ENCODE data around the gene AKAP6.

Gene AKAP6

GRCh38 chr14:32883188-32883587 lies 554.1 kb downstream of the AKAP6 start:
- Histone ChIP-seq H3K4me1 (ENCODE audit: insufficient read depth, low read length, severe bottlenecking) (no peaks in the 10 kb centered on the region), H4K20me1 (ENCODE audit: insufficient read depth, low read length) (no peaks in the 10 kb centered on the region), H3K36me3 (ENCODE audit: insufficient read depth, low read length) (no peaks in the 10 kb centered on the region), H3K4me3 (ENCODE audit: low read depth, low read length, poor library complexity, severe bottlenecking) (no peak overlapping the region), H3K4me2 (ENCODE audit: low read length) (no peak overlapping the region), H3K79me2 (ENCODE audit: insufficient read depth, low read length) (no peaks in the 10 kb centered on the region), H3K27me3 (ENCODE audit: insufficient read depth, low read length) (no peaks in the 10 kb centered on the region), H3F3A (ENCODE audit: insufficient read depth, low read length) (no peaks in the 10 kb centered on the region), H3K27ac (ENCODE audit: low read depth, low read length, poor library complexity, severe bottlenecking) (no peak overlapping the region), H3K9me2 (ENCODE audit: low read depth, low read length) (no peaks in the 10 kb centered on the region), H3K9me3 (ENCODE audit: low read length) (no peaks in the 10 kb centered on the region), H2AFZ (ENCODE audit: low read length) (no peak overlapping the region), H3K9ac (ENCODE audit: low read length) (no peak overlapping the region)
- TF ChIP-seq, protein P1, sequence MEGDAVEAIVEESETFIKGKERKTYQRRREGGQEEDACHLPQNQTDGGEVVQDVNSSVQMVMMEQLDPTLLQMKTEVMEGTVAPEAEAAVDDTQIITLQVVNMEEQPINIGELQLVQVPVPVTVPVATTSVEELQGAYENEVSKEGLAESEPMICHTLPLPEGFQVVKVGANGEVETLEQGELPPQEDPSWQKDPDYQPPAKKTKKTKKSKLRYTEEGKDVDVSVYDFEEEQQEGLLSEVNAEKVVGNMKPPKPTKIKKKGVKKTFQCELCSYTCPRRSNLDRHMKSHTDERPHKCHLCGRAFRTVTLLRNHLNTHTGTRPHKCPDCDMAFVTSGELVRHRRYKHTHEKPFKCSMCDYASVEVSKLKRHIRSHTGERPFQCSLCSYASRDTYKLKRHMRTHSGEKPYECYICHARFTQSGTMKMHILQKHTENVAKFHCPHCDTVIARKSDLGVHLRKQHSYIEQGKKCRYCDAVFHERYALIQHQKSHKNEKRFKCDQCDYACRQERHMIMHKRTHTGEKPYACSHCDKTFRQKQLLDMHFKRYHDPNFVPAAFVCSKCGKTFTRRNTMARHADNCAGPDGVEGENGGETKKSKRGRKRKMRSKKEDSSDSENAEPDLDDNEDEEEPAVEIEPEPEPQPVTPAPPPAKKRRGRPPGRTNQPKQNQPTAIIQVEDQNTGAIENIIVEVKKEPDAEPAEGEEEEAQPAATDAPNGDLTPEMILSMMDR (IDR thresholded peaks at IDR 0.05; ENCODE audit: low read length), result no peak
- TF ChIP-seq EZH2 (IDR thresholded peaks at IDR 0.05; ENCODE audit: borderline replicate concordance, low read length), result no peak
